LHCN-M2 (cell line): ENCODE results near the gene TOMM20. TPM values are rescaled to one million over a fixed set of nuclear protein-coding genes. Genes with fewer than 3 reads are reported as not detected.
"Not testable (repeated sequence)": the region's sequence is repeated elsewhere in the genome, so short reads cannot be mapped to it uniquely, and the experiment has no call there.

Source experiments
- DNase-seq: peaks from one replicate; pipeline ENCODE4 v3.0.0-alpha.2; 2012; ENCODE audit warnings: low read depth
- total RNA-seq: library from RNA; depleted of rRNA; stranded (reverse); fragments of >200 nt; gene quantifications from 2 replicates; pipeline ENCODE4 v1.2.3, GENCODE V29; 2014

TOMM20 gene
- total RNA-seq, 1 experiment from 2014 or later = 113 TPM

GRCh38 chr1:235102259-235102582, 26.4 kb downstream of the TOMM20 start:
- DNase-seq = no peak

- DNase-seq = peak; percentile 87
These were observed 26.9 kb downstream of the TOMM20 start for GRCh38 chr1:235101558-235102258.

GRCh38 chr1:235100194-235100772, 28.4 kb downstream of the TOMM20 start:
- no peak for DNase-seq

GRCh38 chr1:235098991-235099390, 29.6 kb downstream of the TOMM20 start:
- no peak for DNase-seq

GRCh38 chr1:235098547-235098946, 30.1 kb downstream of the TOMM20 start:
- no peak for DNase-seq

- not testable (repeated sequence) for DNase-seq
These were observed 31.1 kb downstream of the TOMM20 start for GRCh38 chr1:235097501-235097900.

DNA sequence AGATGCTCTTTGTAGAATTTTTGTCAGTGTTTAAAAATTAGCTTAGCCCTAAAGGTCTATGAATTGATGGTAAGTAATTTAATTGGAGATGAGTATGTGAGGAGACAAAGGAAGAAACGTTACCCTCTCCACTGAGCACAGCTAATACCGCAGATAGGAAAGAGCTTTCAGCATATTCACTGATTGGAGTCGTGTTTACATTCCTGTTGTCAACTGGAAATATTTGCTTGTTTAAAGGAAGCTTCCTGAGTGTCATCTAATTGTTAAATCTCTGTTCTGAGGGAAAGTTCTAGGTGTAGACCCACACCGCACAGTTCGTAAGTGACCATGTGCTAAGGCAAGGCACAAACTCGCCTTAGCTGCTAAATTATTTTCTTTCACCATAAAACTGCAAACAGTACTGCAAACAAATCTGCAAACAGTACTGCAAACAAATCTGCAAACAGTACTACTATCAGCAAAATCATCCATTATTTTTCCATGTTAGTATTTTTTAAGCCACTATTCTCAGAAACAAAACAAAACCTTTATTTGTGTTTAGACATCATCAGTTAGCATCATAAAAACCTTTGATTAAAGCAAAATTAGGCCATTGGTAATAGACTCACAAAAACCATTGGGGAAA, 32.6 kb downstream of the TOMM20 start:
- no peak for DNase-seq

DNA sequence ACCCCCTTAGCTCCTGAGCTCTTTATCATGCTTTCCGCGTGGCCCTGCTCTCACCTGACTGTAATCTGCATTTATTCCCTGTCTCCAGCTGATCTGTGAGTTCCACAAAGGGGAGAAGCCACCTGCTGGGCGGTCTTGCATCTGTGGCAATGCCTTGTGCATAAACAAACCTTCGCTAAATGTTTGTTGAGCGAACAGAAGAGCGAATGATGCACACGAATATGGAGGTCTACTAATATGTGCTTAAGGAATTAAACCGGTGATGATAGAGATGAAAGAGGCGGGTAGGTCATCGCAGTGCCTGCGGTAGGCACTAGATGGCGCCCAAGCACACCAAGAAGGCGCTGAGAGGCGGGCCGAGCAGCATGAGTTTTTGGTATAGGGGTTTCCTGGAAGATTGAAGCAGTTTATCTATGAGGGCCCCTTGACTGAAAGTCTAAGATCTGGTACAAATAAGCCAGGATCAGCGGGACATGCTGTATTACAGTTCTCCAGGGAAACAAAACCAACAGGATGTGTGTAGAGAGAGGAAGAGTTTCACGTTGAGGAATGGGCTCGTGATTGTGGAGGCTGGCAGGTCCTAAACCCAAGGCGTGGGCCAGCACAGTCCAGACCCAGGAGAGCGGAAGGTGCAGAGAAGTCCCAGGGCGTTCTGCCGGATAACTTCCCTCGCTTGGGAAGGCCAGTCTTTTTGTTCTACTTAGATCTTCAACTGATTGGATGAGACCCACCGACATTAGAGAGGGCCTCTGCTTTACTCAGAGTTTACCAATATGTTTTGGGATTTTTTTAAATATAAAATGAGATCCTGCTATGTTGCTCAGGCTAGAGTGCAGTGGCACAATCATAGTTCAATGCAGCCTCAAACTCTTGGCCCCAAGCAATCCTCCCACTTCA, 34.7 kb downstream of the TOMM20 start:
- DNase-seq = peak; percentile 48

DNA sequence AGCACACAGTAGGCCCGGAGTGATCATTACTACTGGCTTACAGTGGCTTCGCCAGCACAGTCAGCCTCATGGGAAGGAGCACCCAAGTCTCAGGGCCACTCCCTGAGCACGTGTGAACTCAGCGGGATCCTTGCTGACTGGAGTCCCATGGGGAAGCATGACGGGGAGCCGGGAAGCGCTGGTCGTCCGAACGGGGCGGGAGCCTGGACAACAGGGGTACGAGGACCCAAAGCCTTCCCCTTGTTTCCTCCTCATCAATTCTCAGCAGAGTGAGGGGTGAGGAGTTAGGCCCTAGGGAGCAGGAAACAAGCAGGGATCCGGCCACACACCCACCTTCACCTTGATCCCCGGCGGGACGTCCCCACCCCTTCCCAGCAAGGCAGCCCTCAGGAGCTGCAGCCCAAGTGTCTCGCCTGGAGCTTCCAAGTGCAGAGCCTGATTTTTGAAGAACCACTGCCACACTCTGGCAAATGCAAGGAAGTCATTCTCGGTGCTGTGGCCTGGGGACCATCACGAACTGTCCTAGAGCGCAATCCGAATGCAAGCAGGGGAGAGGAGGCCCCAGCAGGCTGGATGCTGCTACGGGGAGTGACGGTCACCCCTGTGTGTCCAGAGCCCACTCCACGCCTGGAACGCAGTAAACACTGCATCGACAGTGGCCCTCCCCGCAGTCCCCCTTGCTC, 35.5 kb downstream of the TOMM20 start:
- peak; percentile 44 for DNase-seq

DNA sequence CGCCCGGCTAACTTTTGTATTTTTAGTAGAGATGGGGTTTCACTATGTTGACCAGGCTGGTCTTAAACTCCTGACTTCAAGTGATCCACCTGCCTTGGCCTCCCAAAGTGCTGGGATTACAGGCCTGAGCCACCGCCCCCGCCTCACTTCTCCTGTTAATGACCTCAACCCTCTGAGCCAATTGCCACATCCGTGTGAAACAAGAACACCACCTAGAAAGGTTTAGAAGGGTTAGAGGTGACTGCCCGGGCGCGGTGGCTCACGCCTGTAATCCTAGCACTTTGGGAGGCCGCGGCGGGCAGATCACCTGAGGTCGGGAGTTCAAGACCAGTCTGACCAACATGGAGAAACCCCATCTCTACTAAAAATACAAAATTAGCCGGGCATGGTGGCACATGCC, 36.2 kb downstream of the TOMM20 start:
- not testable (repeated sequence) for DNase-seq

DNA sequence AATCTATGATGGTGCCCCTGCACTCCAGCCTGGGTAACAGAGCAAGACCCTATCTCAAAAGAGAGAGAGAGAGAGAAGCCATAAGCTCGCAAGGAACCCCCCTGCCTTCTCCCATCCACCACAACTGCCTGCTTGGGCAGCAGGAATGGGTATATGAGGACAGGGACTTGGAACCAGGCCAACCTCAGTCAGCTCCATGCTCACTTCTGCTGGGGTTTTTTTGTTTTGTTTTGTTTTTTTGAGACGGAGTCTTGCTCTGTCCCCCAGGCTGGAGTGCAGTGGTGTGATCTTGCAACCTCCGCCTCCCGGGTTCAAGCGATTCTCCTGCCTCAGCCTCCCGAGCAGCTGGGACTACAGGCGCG, 36.6 kb downstream of the TOMM20 start:
- DNase-seq = not testable (repeated sequence)

- not testable (repeated sequence) for DNase-seq
These were observed 37.2 kb downstream of the TOMM20 start for GRCh38 chr1:235091319-235092044.

- DNase-seq = peak; percentile 52
These were observed 38.1 kb downstream of the TOMM20 start for GRCh38 chr1:235090406-235091069.

- no peak for DNase-seq
These were observed 39.7 kb downstream of the TOMM20 start for GRCh38 chr1:235088907-235089306.

DNA sequence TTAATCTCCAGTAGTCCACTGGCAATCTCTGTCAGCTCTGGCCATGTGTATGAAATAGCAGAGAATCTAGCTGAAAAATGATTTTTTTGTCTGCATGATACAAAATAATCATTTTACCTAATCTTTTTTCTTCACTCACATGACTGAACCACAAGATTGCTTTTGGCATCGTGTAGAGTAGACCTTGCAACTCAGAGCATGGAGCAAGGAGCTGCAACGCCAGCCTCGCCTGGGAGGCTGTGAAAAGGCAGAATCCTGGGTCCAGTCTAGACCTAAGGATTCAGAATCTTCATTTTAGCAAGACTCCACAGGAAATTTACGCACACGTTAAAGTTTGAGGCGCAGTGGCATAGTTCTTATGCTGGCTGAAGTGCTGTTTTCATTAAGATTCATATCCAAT, 40.2 kb downstream of the TOMM20 start:
- no peak for DNase-seq

GRCh38 chr1:235087906-235088305, 40.7 kb downstream of the TOMM20 start:
- DNase-seq = no peak

GRCh38 chr1:235085411-235086117, 43.1 kb downstream of the TOMM20 start:
- not testable (repeated sequence) for DNase-seq

DNA sequence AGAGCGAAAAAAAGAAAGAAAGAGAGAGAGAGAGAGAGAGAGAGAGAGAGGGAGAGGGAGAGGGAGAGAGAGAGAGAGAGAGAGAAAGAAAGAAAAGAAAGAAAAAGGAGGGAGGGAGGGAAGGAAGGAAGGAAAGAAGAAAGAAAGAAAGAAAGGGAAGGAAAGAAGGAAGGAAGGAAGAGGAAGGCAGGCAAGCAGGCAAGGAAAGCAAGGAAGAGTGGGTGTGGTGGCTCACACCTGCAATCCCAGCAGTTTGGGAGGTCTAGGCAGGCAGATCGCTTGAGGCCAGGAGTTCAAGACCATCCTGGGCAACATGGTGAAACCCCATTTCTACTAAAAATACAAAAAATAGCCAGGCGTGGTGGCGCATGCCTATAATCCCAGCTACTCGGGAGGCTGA, 47.8 kb downstream of the TOMM20 start:
- DNase-seq = not testable (repeated sequence)

- not testable (repeated sequence) for DNase-seq
These were observed 48.4 kb downstream of the TOMM20 start for GRCh38 chr1:235080297-235080657.
